KMS-11 (cell line): ENCODE measurements around the gene BMP7.
A peak's percentile ranks its signal among the peaks of the same experiment; 100 is the strongest.

Experiments used
- H2AFZ ChIP-seq: fragments of 200-600 bp; sonication (generic); 2 replicates; pipeline ENCODE4 v1.6.1; 2016; ENCODE audit warnings: antibody characterized with exemption, mixed run types, low read depth
- H3K27ac ChIP-seq: fragments of 200-600 bp; sonication (generic); 2 replicates; pipeline ENCODE4 v1.6.1; 2016; ENCODE audit warnings: mild to moderate bottlenecking, mixed run types
- H3K27me3 ChIP-seq: fragments of 200-600 bp; sonication (generic); 2 replicates; pipeline ENCODE4 v1.6.1; 2017; ENCODE audit warnings: mild to moderate bottlenecking, low read depth, mixed run types, moderate library complexity; ENCODE audit not compliant: insufficient read depth
- H3K36me3 ChIP-seq: fragments of 200-600 bp; sonication (generic); 2 replicates; pipeline ENCODE4 v1.6.1; 2017; ENCODE audit warnings: mild to moderate bottlenecking, mixed run types; ENCODE audit not compliant: insufficient read depth
- H3K4me1 ChIP-seq: fragments of 200-600 bp; sonication (generic); 2 replicates; pipeline ENCODE4 v1.6.1; 2016; ENCODE audit warnings: mild to moderate bottlenecking, low read depth, mixed run types; ENCODE audit not compliant: poor library complexity, severe bottlenecking
- H3K4me2 ChIP-seq: fragments of 200-600 bp; sonication (generic); 2 replicates; pipeline ENCODE4 v1.7.0; 2016; ENCODE audit warnings: mild to moderate bottlenecking, mixed run types
- H3K4me3 ChIP-seq: fragments of 200-600 bp; sonication (generic); IDR thresholded peaks from 2 replicates; pipeline ENCODE4 v1.6.1; 2017; ENCODE audit warnings: low read depth, low read length, mixed read lengths; ENCODE audit not compliant: insufficient read depth
- H3K79me2 ChIP-seq: fragments of 200-600 bp; sonication (generic); 2 replicates; pipeline ENCODE4 v1.6.1; 2016; ENCODE audit warnings: low read depth, mixed run types; ENCODE audit not compliant: insufficient read depth
- H3K9ac ChIP-seq: fragments of 200-600 bp; sonication (generic); 2 replicates; pipeline ENCODE4 v1.6.1; 2016; ENCODE audit warnings: mild to moderate bottlenecking, mixed run types
- H4K20me1 ChIP-seq: fragments of 200-600 bp; sonication (generic); 2 replicates; pipeline ENCODE4 v1.6.1; 2016; ENCODE audit warnings: mild to moderate bottlenecking, mixed run types; ENCODE audit not compliant: insufficient read depth
- CTCF ChIP-seq: fragments of 200-600 bp; sonication (generic); conservative IDR thresholded peaks from 2 replicates; pipeline ENCODE4 v1.6.1; 2017; ENCODE audit warnings: low read depth, mild to moderate bottlenecking, antibody characterized with exemption, low read length, moderate library complexity, mixed read lengths

The BMP7 gene

GRCh38 chr20:57274299-57274698, 7.9 kb upstream of the BMP7 start:
- Histone ChIP-seq H3K79me2 (no peaks in the 10 kb centered on the region), H2AFZ (no peak overlapping the region), H3K36me3 (no peaks in the 10 kb centered on the region), H3K27me3 (no peaks in the 10 kb centered on the region), H4K20me1 (no peaks in the 10 kb centered on the region), H3K4me2 (no peak overlapping the region), H3K27ac (no peak overlapping the region), H3K4me1 (peaks cover 39% of the 10 kb centered on the region), H3K4me3 (no peak overlapping the region), H3K9ac (no peak overlapping the region)
- no peak for TF ChIP-seq CTCF

- no peaks in the 10 kb centered on the region for H3K27me3 ChIP-seq
- no peak overlapping the region for H3K9ac ChIP-seq
- H3K4me3 ChIP-seq, result no peak overlapping the region
- peaks cover 42% of the 10 kb centered on the region for H3K4me1 ChIP-seq
- H4K20me1 ChIP-seq, result no peaks in the 10 kb centered on the region
- no peaks in the 10 kb centered on the region for H3K36me3 ChIP-seq
- TF ChIP-seq CTCF, result no peak
- H2AFZ ChIP-seq, result 0 out of 2 replicates have a peak overlapping the region, but pooled peaks have one; percentile 0
- no peak overlapping the region for H3K27ac ChIP-seq
- no peaks in the 10 kb centered on the region for H3K79me2 ChIP-seq
- no peak overlapping the region for H3K4me2 ChIP-seq
These were observed 6.6 kb upstream of the BMP7 start for GRCh38 chr20:57272883-57273535.

- Histone ChIP-seq H3K4me1 (peaks cover 42% of the 10 kb centered on the region), H2AFZ (peak overlapping the region; percentile 31; the same call in 1 of the 2 replicates), H3K27me3 (no peaks in the 10 kb centered on the region), H3K36me3 (no peaks in the 10 kb centered on the region), H3K4me2 (peak overlapping the region; percentile 40), H3K27ac (no peak overlapping the region), H3K79me2 (no peaks in the 10 kb centered on the region), H3K9ac (no peak overlapping the region), H3K4me3 (no peak overlapping the region), H4K20me1 (no peaks in the 10 kb centered on the region)
- TF ChIP-seq CTCF, result peak; percentile 42; the same call in 1 of the 2 replicates
These were observed 4.0 kb upstream of the BMP7 start for GRCh38 chr20:57270204-57270984.

DNA sequence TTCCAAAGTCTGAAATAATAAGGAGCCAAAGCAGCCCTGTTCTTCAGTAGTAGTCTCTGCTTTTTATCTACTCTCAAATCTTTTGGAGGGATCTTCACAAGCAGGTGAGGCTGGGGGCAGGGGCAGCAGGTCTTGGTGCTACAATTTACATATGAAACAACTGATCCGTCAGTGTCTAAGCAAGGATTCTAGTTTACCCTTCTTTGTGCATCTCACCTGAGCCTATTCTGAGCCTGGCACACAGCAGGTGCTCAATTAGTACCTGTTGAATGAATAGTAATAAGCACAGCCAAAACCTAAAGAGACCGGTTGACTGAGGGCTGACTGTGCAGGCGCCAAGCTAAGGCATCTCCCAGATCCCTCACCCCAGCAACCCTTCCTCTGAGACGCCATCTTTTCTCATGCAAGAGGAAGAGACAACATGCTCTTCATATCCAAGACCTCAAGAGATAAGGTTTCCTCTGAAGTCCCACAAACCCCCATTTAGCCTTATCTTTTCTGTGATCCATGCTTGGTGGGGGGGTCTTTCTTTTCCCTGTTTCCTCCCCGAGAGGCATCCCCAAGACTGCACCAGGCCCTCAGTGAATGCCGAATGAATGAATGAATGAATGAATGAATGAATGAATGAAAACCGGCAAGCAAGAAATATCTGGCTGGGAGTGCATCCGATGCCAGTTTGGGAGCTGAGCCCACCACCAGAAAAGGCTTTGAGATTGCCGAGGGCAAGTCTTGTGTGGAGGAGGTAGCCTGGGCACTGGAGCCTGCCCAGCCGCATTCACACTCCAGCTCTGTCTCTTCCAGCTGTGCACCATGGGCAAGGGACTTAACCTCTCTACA, 2.9 kb upstream of the BMP7 start:
- TF ChIP-seq CTCF, result no peak
- no peak overlapping the region for H3K4me3 ChIP-seq
- peaks cover 38% of the 10 kb centered on the region for H3K4me1 ChIP-seq
- peak overlapping the region; percentile 40 for H3K4me2 ChIP-seq
- no peak overlapping the region for H2AFZ ChIP-seq
- H3K36me3 ChIP-seq, result no peaks in the 10 kb centered on the region
- no peak overlapping the region for H3K27ac ChIP-seq
- no peaks in the 10 kb centered on the region for H3K79me2 ChIP-seq
- H4K20me1 ChIP-seq, result no peaks in the 10 kb centered on the region
- no peak overlapping the region for H3K9ac ChIP-seq
- H3K27me3 ChIP-seq, result no peaks in the 10 kb centered on the region
